Endothelial cell of umbilical vein (primary cell): ENCODE results near the gene DST. TPM values are rescaled to one million over a fixed set of nuclear protein-coding genes. Genes with fewer than 3 reads are reported as not detected.

Experiments used
- BruUV-seq: library from RNA; stranded (reverse); fragments of 400-500 nt; replicated peaks from 2 replicates; lab custom pipeline; 2021; lab: Mats Ljungman, UMichigan
- CTCF ChIA-PET: fragments of 300-600, 350-600 bp; sonication (Branson Sonifier 250); formaldehyde crosslinking; loops from one replicate; lab custom pipeline; 2021; ENCODE audit warnings: antibody characterized with exemption, inconsistent platforms; lab: Charles Lee
- POLR2A ChIA-PET: fragments of 300-600, 350-600 bp; sonication (Branson Sonifier 250); formaldehyde crosslinking; loops from one replicate; lab custom pipeline; 2021; ENCODE audit warnings: antibody characterized with exemption, inconsistent platforms; lab: Charles Lee
- DNase-seq: peaks from one replicate; pipeline ENCODE4 v3.0.0-alpha.2; 2011; ENCODE audit warnings: low read depth, low spot score
- FAIRE-seq: peaks from 2 replicates; lab custom pipeline; 2011; peaks lifted over from hg19 to GRCh38; lab: Jason Lieb, UNC
- H2AFZ ChIP-seq: 2 replicates; pipeline ENCODE4 v1.6.0; 2012; ENCODE audit warnings: low read depth, low read length, control low read depth, inconsistent platforms
- H3K27ac ChIP-seq: 2 replicates; pipeline ENCODE4 v1.5.1; 2011; ENCODE audit warnings: low read depth, mild to moderate bottlenecking, control low read depth, low read length, moderate library complexity; ENCODE audit not compliant: insufficient read depth
- H3K27me3 ChIP-seq, 2 experiments: 2 replicates each; pipeline versions ENCODE4 v1.6.0 to v1.6.1; 2011; ENCODE audit warnings: low read length in 2 of 2, mixed read lengths in 1 of 2; ENCODE audit not compliant: control insufficient read depth in 2 of 2, insufficient read depth in 2 of 2
- H3K36me3 ChIP-seq, 2 experiments: 2 replicates in 1 of 2; 3 replicates in 1 of 2; pipeline ENCODE4 v1.5.1; 2011; ENCODE audit warnings: low read length in 2 of 2, mild to moderate bottlenecking in 1 of 2, moderate library complexity in 1 of 2; ENCODE audit not compliant: control insufficient read depth in 2 of 2, insufficient read depth in 2 of 2; ENCODE audit errors: extremely low read depth in 1 of 2
- H3K4me1 ChIP-seq: 3 replicates; pipeline ENCODE4 v1.5.1; 2011; ENCODE audit warnings: mild to moderate bottlenecking, low read length; ENCODE audit not compliant: control insufficient read depth, insufficient read depth; ENCODE audit errors: extremely low read depth
- H3K4me2 ChIP-seq: 2 replicates; pipeline ENCODE4 v1.6.1; 2011; ENCODE audit warnings: low read length, control low read depth, mixed read lengths; ENCODE audit not compliant: insufficient read depth
- H3K4me3 ChIP-seq, 3 experiments: fragments of 200-600 bp in 1 of 3; sonication (generic), shearing (Covaris generic) in 1 of 3; replicated peaks in 1 of 3; 2 replicates each; pipeline ENCODE4 v1.5.1; 2011 to 2016; ENCODE audit warnings: control low read depth in 3 of 3, low read length in 3 of 3, mild to moderate bottlenecking in 2 of 3, inconsistent platforms in 1 of 3, low read depth in 1 of 3, moderate library complexity in 1 of 3; ENCODE audit not compliant: insufficient read depth in 1 of 3
- H3K79me2 ChIP-seq: 2 replicates; pipeline ENCODE4 v1.6.0; 2012; ENCODE audit warnings: low read length, inconsistent platforms; ENCODE audit not compliant: control insufficient read depth, insufficient read depth
- H3K9ac ChIP-seq: replicated peaks from 2 replicates; pipeline ENCODE3; 2011; ENCODE audit warnings: low read length, control low read depth; ENCODE audit not compliant: insufficient read depth; ENCODE audit errors: extremely low read depth
- H3K9me1 ChIP-seq: replicated peaks from 3 replicates; pipeline ENCODE4 v1.6.0; 2011; ENCODE audit warnings: mild to moderate bottlenecking, low read length; ENCODE audit not compliant: control insufficient read depth, insufficient read depth; ENCODE audit errors: extremely low read depth
- H3K9me3 ChIP-seq: replicated peaks from 2 replicates; pipeline ENCODE4 v1.5.1; 2012; ENCODE audit warnings: low read length, inconsistent platforms; ENCODE audit not compliant: control insufficient read depth, insufficient read depth
- H4K20me1 ChIP-seq: replicated peaks from 2 replicates; pipeline ENCODE3; 2011; ENCODE audit warnings: mild to moderate bottlenecking, low read length; ENCODE audit not compliant: control insufficient read depth, insufficient read depth; ENCODE audit errors: extremely low read depth
- EZH2 ChIP-seq: IDR thresholded peaks from 2 replicates; pipeline ENCODE4 v1.6.1; 2012; ENCODE audit warnings: borderline replicate concordance, low read depth, mild to moderate bottlenecking, moderate library complexity, low read length, inconsistent platforms; ENCODE audit not compliant: severe bottlenecking
- FOS ChIP-seq: IDR thresholded peaks from 2 replicates; pipeline ENCODE4 v1.6.1; 2011; ENCODE audit warnings: mild to moderate bottlenecking, low read length, moderate library complexity, borderline replicate concordance; ENCODE audit not compliant: insufficient read depth
- GATA2 ChIP-seq: IDR thresholded peaks from 2 replicates; pipeline ENCODE4 v1.7.0; 2011; ENCODE audit warnings: low read depth, mild to moderate bottlenecking, moderate library complexity, mixed read lengths, low read length; ENCODE audit not compliant: insufficient read length, insufficient read depth
- JUN ChIP-seq: IDR thresholded peaks from 2 replicates; pipeline ENCODE4 v1.6.1; 2011; ENCODE audit warnings: borderline replicate concordance, low read depth; ENCODE audit not compliant: insufficient read length, insufficient read depth
- MYC ChIP-seq: IDR thresholded peaks from one replicate; pipeline ENCODE4 v1.6.1; 2011; ENCODE audit warnings: mild to moderate bottlenecking, low read depth, low read length
- POLR2A ChIP-seq: IDR thresholded peaks from 2 replicates; pipeline ENCODE4 v1.6.1; 2012; ENCODE audit warnings: low read depth, mild to moderate bottlenecking, control low read depth, low read length
- POLR2AphosphoS5 ChIP-seq: IDR thresholded peaks from 2 replicates; pipeline ENCODE4 v1.6.1; 2012; ENCODE audit warnings: low read depth, mild to moderate bottlenecking, control low read depth, low read length, moderate library complexity; ENCODE audit not compliant: insufficient read depth
- dilution Hi-C: fragments of 300-500 bp; cut with MboI; formaldehyde crosslinking; loops from one replicate; pipeline ENCODE4 v1.15.0; 2019; ENCODE audit warnings: low sequenced_read_pairs; ENCODE audit not compliant: extremely low pct_ligation_motif_present
- intact Hi-C: fragments of 100-400 bp; cut with micrococcal nuclease; formaldehyde crosslinking; loops from one replicate; pipeline ENCODE4 v1.10.0; 2022
- polyA plus RNA-seq, 4 experiments: library from polyadenylated mRNA; depleted of rRNA in 3 of 4; stranded (reverse) in 3 of 4; unstranded in 1 of 4; fragments of >200 nt; gene quantifications; 2 replicates each; pipeline versions ENCODE4 v1.2.1 to v1.2.3, GENCODE V29; 2011 to 2012; ENCODE audit warnings: missing spikeins in 1 of 4
- total RNA-seq: library from RNA; stranded (reverse); gene quantifications from 2 replicates; pipeline ENCODE4 v1.2.3, GENCODE V29; 2021
- TF ChIP-seq, protein P1 (sequence below), 2 donors: IDR thresholded peaks; 1 replicate in 1 of 2; 2 replicates in 1 of 2; pipeline ENCODE4 v1.5.1; 2011; ENCODE audit warnings: low read length in 2 of 2, mild to moderate bottlenecking in 2 of 2, moderate library complexity in 2 of 2, control low read depth in 1 of 2, inconsistent platforms in 1 of 2, low read depth in 1 of 2; ENCODE audit not compliant: insufficient read depth in 1 of 2; ENCODE audit errors: extremely low read depth in 1 of 2
- TF ChIP-seq, protein P2 (sequence below): IDR thresholded peaks from 2 replicates; pipeline ENCODE4 v1.6.1; 2011; ENCODE audit not compliant: insufficient read depth, insufficient read length

DST gene
- total and polyA plus RNA-seq, 2 donors (not counting 3 experiments of a cell fraction or from before 2014, with no cell fraction given) = 62.3 to 253 TPM

DNA sequence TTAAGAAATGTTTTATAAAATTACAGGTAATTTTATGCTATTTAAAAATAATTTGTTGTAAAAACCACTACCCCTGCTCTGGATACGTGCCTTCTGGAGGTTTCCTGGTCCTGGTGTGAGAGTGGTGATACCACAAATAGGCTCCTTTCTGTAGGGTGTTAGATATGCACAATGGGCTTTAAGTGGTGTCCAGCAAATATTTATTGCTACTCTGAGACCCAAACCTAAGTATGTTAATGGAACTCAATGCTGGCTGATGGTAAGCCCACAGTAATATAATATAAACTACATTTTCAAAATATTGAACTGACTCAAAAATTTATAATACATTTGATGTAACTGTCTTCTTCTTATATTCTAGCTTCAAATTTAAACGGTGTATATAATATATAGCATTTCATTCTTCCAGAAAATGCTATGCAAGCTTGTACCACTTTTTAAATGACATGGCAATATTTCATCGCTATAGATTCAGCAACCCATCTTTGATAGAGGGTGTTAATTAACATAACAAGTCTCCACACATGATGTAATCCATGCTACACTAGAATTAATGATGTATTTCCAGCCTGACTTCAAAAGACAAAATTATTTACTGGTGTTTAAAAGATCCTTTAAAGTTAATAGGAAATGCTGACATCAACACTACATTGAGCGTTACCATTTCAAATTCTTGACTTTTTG lies 161.9 kb downstream of the DST start:
- H3K27me3 ChIP-seq = no peaks in the 10 kb centered on the region
- dilution Hi-C loops = no loop called here
- TF ChIP-seq JUN = no peak
- TF ChIP-seq, protein P1, sequence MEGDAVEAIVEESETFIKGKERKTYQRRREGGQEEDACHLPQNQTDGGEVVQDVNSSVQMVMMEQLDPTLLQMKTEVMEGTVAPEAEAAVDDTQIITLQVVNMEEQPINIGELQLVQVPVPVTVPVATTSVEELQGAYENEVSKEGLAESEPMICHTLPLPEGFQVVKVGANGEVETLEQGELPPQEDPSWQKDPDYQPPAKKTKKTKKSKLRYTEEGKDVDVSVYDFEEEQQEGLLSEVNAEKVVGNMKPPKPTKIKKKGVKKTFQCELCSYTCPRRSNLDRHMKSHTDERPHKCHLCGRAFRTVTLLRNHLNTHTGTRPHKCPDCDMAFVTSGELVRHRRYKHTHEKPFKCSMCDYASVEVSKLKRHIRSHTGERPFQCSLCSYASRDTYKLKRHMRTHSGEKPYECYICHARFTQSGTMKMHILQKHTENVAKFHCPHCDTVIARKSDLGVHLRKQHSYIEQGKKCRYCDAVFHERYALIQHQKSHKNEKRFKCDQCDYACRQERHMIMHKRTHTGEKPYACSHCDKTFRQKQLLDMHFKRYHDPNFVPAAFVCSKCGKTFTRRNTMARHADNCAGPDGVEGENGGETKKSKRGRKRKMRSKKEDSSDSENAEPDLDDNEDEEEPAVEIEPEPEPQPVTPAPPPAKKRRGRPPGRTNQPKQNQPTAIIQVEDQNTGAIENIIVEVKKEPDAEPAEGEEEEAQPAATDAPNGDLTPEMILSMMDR (IDR thresholded peaks at IDR 0.05; ENCODE audit: extremely low read depth in 1 of 2, insufficient read depth in 1 of 2, low read depth in 1 of 2, low read length in 2 of 2) = no peak
- TF ChIP-seq, protein P2, sequence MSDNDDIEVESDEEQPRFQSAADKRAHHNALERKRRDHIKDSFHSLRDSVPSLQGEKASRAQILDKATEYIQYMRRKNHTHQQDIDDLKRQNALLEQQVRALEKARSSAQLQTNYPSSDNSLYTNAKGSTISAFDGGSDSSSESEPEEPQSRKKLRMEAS = no peak
- TF ChIP-seq POLR2AphosphoS5 = no peak
- TF ChIP-seq FOS = no peak
- no peak for TF ChIP-seq MYC
- TF ChIP-seq EZH2 = no peak
- TF ChIP-seq GATA2 = no peak
- no peak for TF ChIP-seq POLR2A
- H3K4me1 ChIP-seq = peaks cover 9% of the 10 kb centered on the region
- no peak overlapping the region for H3K27ac ChIP-seq
- no peaks in the 10 kb centered on the region for H3K79me2 ChIP-seq
- DNase-seq (no peak), FAIRE-seq (no peak)
- H2AFZ ChIP-seq = no peak overlapping the region
- BruUV-seq = no TSS peak
- intact Hi-C loops = no loop called here
- no peak overlapping the region for H3K4me3 ChIP-seq
- no peaks in the 10 kb centered on the region for H4K20me1 ChIP-seq
- H3K9me3 ChIP-seq = no peaks in the 10 kb centered on the region
- no peak overlapping the region for H3K9ac ChIP-seq
- ChIA-PET CTCF (interaction anchor here (1.1 to 2.4 kb wide), 2 partner anchors 12 to 112 kb away, joined by 3 to 5 read pairs; no protein-coding TSS in a partner anchor), POLR2A (no interaction called here)
- H3K4me2 ChIP-seq = no peak overlapping the region
- no peaks in the 10 kb centered on the region for H3K9me1 ChIP-seq
- peaks cover under 1 to 15% of the 10 kb centered on the region in 2 experiments for H3K36me3 ChIP-seq
